ENCODE results near the gene KRTAP19-6.
"Not testable (repeated sequence)": the region's sequence is repeated elsewhere in the genome, so short reads cannot be mapped to it uniquely, and the experiment has no call there.

The KRTAP19-6 gene, protein sequence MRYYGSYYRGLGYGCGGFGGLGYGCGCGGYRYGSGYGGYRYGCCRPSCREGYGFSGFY

DNA sequence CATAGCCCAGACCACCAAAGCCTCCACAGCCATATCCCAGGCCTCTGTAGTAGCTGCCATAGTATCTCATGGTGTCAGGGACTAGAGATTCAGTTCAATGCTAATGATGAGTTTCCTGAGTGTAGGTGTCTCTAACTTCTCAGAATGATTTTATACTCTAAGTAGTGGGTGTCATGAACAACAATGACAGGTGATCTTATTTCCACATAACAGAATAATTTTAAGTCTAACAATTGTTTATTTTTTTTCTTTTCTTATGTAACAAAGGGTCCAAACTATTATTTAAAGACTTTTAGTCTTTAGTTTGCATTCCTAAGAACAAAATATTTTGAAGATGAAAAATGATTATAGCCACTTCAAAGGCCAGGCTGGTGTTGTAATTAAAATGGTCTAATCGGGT lies at the start of gene KRTAP19-6:
TSS of gene KRTAP19-6 (minus strand) at position 101 of the 400 bp plus-strand sequence. CDS start at position 70, 31 bp downstream.
- DNase-seq = no peak

DNA sequence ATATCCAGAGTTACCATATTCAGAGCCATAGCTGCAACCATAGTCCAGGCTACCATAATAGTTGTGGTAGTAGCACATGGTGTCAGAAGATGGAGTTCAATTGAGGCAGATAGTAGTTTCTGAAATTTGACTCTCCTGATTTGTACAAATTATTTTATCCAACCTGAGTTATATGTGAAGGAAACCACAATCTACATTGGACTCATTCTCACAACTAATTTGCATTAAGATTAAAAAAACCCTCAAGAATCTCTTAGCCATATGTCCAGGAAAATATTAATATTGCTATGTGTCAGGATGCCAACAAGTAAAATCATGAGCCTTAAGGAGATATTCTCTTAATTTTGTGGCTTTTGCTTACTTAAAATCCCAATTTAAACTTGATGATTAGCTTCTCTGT lies 48.6 kb upstream of the KRTAP19-6 start, which contains the start of gene KRTAP22-2:
TSS of gene KRTAP22-2 (minus strand) at position 101 of the 400 bp plus-strand sequence.
- DNase-seq = no peak

DNA sequence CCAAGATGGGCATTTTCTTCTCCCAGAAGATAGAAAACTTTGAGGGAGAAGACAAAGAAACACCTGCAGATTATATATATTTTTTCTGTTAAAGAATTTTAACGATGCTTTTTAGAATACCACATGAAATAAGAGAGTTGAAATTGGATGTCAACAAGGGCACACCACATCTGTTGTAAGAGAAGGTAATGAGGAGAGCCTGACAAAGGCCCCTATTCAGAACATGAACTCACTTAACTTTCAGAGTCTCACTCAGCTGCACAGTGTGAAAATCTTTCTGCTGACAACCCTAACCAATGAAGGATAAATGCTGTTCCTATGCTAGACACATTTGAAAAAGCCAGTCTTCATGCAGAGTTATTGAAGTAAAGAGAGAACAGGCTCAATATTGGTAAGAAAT lies 41.2 kb upstream of the KRTAP19-6 start:
- no peak for DNase-seq

DNA sequence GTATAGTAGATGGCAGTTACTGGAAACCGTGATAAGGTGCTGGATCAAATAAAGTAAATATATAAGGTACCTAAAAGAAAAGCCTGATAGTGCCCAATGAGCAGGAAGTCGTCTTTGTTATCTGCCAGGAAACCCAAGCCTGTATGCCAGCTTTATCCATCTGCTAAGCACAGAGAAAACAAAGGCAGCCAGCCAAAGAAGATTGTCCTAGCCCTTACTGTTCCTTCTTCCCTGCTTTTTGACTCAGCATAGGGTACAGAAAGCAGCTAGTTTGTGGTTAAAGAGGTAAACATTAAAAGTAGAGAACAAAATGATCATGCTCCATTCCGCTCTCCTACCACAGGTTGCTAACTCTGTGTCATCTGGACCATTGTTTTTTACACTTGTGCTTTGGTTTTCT lies 38.5 kb upstream of the KRTAP19-6 start:
- DNase-seq = no peak

DNA sequence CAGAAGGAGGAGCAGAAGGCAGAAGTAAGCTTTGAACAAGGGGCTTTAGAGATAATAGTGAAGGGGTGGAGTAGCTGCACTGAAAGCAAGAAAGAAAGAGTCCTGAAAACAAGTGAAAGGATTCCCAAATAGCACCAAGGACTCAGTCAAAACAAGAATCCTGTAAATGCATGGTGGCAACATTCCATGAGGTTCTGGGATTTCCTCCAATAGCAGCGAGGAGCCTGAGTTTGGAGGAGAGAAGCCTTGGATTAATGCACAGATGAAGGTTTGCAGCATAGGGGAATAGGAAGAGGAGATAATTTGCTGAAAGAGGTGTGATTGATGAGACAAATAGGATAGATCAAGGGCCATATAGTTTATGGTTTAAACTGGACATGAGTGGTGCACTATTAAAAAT lies 37.7 kb upstream of the KRTAP19-6 start:
- no peak for DNase-seq

DNA sequence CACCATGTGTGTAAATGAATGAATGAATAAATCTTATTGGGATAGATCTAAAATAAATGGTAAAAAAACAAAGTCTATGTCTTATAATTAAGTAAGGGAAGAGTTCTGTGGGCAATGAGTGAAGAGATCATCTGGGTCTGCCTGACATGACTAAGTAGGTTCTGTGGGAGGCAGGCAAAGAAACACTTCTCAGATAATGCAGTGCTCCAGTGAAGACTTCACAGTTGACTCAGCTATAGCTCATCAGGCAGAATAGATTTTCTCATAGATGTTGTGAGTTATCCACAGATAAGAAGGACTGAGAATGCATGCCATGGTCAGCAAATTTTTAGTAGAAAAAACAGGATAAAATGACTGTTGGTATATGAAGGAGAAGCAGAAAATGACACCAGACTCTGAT lies 36.1 kb upstream of the KRTAP19-6 start:
- no peak for DNase-seq

DNA sequence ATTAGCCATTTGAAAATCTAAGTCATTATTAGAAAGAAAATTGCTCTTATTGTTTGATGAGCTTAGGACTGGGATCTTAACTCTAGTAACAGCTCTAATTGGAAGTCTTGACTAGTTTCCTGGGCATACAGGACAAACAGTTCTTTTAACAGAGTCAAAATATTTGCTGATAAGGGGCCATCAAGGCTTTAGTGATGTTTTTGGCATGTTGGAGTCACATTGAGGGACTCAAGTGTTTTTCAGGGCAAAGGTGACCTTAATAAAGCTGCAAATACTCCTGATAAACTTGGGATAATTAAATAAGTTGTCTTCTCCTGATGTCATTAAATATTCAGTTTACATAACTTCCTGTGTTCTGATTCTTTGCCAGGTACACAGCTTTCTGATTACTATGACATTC lies 26.0 kb upstream of the KRTAP19-6 start:
- DNase-seq = no peak

DNA sequence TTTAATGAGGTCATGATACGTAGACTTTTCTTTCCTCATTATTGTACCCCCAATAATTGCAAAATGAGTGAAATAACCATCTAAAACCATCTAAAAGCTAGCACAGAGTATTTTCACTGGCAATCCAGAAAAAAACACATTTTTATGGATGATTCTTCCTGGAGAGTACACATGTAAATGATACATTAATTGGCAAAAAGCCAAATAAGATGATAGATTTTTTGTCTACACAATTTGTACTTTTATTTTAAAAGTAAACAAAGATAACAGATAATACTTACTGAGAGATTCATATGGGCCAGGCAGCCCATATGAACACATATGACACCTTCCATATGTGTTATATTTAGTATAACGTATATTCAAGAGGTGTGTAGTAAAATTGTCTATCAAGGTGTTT lies 22.0 kb upstream of the KRTAP19-6 start:
- no peak for DNase-seq

DNA sequence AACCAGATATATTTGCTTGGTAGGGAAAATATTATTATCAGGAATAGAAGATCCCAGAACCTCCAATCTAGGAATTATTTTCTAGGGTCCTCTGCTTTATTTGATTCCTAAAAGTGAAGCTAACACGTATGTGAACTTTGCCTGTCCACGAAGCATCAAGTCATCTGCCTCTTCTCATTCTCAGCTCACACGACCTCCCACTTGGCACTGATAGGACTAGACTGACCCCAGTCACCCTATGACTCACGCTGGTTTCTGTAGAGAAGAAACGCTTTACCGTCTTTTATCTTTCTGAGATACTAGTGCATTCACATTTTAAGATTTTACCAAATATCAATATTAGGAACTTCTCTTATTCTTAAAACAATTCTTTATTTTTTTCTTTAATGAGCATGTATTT lies 21.4 kb upstream of the KRTAP19-6 start:
- no peak for DNase-seq

DNA sequence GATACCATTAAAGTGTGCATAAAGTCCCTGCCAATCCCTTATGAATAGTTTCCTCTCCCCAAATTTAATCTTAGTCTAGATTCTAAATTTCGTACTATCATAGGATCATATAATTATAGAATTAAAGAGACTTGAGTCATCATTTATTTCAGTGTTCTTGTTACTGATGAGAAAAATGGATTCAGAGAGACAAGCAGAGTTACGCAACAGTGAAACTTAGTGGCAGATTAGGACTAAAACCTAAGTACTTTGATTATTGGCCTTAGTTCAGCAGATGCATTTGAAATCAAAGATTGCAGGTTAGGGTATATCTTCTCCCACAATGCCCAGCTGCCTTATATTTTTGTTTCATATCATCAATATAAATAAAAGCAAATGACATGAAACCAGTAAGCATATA lies 20.3 kb upstream of the KRTAP19-6 start:
- no peak for DNase-seq

DNA sequence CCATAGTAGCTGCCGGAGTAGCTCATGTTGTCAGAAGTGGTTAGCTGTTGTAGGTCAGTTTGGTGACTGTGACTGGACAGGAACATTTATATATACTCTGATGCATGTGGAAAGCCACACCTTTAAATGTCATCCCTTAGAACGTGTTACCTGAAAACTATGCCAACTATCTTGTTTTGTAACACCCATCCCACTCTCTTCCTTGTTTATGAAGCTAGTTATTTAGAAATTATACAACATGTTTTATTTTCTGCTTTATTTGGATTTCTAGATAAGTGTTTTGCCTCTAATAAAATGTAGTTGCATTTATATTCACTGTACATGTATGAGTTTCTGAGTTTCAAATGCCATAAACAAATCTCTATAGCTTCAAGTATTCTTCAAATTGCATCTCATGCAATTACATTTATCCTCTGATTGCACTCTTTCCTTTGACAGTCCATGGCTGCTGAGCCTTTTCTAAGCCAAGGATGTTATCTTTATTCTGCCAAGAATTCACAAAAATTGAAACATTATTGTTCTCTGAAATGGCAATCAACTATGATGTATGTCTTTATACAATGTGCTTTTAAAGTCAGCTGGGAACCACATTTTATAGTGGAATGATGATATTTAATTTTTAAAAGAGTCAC lies 19.7 kb upstream of the KRTAP19-6 start, which contains the start of gene KRTAP19-7:
TSS of gene KRTAP19-7 (minus strand) at position 51 of the 632 bp plus-strand sequence. CDS start at position 26, 25 bp downstream.
- DNase-seq = no peak

DNA sequence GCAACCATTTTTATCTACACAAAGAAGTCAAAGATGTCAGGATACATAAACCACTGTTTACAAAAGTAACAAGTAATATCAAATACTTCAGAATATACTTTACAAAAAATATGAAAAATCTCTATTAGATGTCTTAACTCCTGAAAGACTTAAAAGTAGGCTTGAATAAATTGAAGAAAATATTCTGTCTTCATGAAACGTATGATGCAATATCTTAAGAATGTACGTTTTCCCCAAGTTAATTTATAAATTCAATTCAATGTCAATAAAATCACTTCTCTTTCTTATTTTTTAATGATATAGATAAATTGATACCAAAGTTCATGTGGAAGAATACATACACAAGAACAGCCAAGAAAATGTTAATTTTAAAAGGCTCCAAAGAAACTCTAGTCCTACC lies 13.4 kb upstream of the KRTAP19-6 start:
- DNase-seq = no peak

DNA sequence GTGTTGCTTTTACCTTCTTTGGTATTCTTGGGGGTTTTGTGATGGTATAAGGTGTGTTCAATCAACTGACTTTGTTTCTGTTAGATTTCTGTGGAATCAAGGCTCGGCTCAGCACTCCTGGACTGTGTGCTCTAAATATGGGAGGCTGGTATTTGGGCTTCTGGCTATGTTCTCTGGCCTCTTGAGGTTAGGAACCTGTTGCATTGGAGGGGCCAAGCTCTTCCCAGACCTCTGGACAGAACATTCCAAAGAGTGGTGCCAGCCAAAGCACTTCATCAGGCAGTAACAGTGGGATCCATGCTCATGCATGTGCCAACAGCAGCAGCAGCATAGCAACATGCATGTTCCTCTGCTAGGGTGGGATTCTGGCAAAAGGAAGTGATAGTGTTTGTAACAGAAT lies 11.1 kb upstream of the KRTAP19-6 start:
- no peak for DNase-seq

DNA sequence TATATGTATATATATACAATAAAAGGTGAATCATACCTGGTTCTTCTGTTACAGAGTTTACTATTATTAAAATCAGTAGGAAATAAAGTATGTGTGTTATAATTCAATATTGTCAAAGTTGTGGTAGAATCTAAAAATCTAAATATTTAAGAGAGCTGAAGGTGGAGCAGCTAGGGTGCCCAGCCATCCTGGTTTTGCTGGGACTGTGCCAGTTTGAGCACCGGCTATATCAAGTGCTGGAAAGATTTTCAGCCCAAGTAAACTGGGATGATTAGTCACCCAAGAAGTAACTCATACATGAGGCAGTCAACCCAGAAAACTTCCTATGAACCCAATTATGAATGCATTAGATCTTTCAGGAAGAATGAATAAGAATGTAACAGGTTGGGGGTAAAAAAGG lies 22.8 kb downstream of the KRTAP19-6 start:
- no peak for DNase-seq

DNA sequence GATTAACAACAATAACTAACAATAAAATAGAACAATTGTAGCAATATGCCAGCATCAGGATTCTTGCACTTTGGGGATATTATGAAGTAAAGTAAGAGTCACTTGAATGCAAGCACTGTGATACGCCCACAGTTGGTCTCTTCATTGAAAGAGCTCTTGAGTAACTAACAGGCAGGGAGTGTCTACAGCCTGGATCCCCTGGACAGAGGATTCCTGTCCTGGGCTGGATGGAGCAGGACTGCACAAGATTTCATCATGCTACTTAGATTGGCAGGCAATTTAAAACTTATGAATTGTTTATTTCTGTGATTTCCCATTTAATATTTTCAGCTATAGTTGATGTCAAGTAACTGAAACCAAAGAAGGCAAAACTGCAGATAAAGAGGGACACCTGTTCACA lies 26.0 kb downstream of the KRTAP19-6 start:
- DNase-seq = no peak

DNA sequence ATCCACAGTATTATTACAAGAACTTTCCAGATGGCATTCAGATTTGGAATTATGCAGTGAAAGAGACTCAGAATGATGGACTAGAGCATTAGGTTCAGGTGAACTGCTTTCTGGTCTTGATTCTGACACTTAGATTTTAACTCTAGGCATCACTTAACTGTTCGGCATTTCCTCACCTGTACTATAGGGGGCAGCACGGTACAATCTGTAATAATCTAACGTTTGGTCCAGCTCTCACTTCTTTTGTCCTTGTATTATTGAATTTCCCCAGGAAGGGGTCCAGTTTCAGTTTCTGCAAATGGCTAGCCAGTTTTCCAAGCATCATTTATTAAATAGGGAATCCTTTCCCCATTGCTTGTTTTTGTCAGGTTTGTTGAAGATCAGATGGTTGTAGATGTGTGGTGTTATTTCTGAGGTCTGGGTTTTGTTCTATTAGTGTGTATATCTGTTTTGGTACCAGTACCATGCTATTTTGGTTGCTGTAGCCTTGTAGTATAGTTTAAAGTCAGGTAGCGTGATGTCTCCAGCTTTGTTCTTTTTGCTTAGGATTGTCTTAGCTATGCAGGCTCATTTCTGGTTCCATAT lies 36.0 kb downstream of the KRTAP19-6 start:
- DNase-seq = not testable (repeated sequence)

DNA sequence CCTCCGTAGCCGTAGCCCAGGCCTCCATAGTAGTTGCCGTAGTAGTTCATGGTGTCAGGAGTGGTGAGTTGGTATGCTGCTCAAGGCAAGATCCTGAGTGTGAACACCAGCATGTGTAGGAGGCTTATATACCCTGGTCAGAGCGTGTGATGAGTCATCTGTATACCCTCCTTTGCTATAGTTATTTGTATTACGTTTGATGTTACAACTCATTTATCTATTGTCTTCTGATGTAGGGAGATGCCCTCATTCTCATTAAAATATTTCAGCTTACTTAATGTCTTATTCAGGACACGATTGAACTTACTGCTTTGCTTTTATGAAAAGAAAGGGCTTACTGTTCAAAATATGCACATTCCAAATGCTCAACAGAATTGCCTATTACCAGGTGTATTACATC lies 39.6 kb downstream of the KRTAP19-6 start, which contains the start of gene KRTAP19-5:
TSS of gene KRTAP19-5 (minus strand) at position 101 of the 400 bp plus-strand sequence. CDS start at position 50, 51 bp downstream.
- no peak for DNase-seq

DNA sequence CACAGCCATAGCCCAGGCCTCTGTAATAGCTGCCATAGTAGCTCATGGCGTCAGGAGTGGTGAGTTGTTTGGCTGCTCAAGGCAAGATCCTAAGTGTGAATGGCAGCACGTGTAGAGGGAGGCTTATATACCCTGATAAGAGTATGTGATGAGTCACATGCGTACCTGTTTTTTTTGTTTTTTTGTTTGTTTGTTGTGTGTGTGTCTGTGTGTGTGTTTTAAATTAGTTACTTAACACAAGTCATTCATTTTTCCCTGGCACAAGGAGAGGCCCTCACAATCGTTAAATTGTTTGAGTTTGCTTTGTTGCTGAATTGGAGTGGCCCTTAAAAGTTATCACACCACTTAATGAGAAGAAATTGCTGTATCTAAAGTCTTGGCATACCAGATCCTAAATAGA lies 44.6 kb downstream of the KRTAP19-6 start, which contains the start of gene KRTAP19-4:
TSS of gene KRTAP19-4 (minus strand) at position 101 of the 400 bp plus-strand sequence. CDS start at position 46, 55 bp downstream.
- no peak for DNase-seq

DNA sequence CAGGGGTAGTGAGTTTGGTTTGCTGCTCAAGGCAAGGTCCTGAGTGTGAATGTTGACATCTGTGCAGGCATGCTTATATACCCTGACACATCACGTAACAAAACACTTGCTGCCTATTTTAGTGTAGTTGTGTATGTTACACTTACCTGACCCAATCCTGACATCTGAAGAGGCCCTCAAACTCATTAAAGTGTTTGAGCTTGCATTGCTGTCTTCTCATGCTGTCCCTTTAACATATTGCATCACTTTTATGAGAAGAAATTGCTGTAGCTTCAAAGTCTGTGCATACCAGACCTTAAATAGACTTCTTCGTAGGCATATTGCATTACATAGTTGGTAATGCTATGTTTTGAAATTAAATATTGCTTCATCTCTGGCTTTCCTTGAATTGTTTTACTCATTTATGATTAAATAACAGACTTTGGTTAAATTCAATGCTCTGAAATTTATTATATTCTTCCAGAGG lies 49.7 kb downstream of the KRTAP19-6 start, which contains the start of gene KRTAP19-3:
TSS of gene KRTAP19-3 (minus strand) at position 51 of the 466 bp plus-strand sequence. CDS start 56 bp downstream, outside the sequence.
- DNase-seq = no peak

Data from activated CD4-positive, CD25-positive, alpha-beta regulatory T cell treated with anti-CD3 and anti-CD28 coated beads, Interleukin-2, amount 50 U/mL, for 72 hours (primary cell).